HepG2 (cell line): ENCODE results near the gene TARM1. TPM values are rescaled to one million over a fixed set of nuclear protein-coding genes. Genes with fewer than 3 reads are reported as not detected.

ENCODE experiments used
- CERS6 ChIP-seq: sonication (generic); formaldehyde crosslinking; IDR thresholded peaks from 2 replicates; pipeline ENCODE4 v1.5.0; 2020; ENCODE audit warnings: missing genetic modification reagents
- CHD2 ChIP-seq: IDR thresholded peaks from 2 replicates; pipeline ENCODE4 v1.6.1; 2011; ENCODE audit warnings: low read depth, low read length, improper control_type of control experiment
- ELK4 ChIP-seq: sonication (generic); formaldehyde crosslinking; IDR thresholded peaks from 2 replicates; pipeline ENCODE4 v1.9.0; 2021; ENCODE audit warnings: missing genetic modification reagents, borderline replicate concordance
- HOXA9 ChIP-seq: sonication (generic); formaldehyde crosslinking; IDR thresholded peaks from 2 replicates; pipeline ENCODE4 v1.8.1; 2022; ENCODE audit warnings: missing genetic modification reagents, mild to moderate bottlenecking, moderate library complexity, borderline replicate concordance
- MYPOP ChIP-seq: sonication (generic); formaldehyde crosslinking; IDR thresholded peaks from 2 replicates; pipeline ENCODE4 v1.8.1; 2023; ENCODE audit warnings: mild to moderate bottlenecking, moderate library complexity, missing genetic modification reagents
- NR2C2 ChIP-seq: sonication (generic); formaldehyde crosslinking; IDR thresholded peaks from 2 replicates; pipeline ENCODE4 v1.4.0; 2020; ENCODE audit warnings: missing genetic modification reagents, mild to moderate bottlenecking, moderate library complexity, borderline replicate concordance
- RAD51 ChIP-seq: fragments of 450-650 bp; IDR thresholded peaks from 2 replicates; pipeline ENCODE4 v1.6.1; 2016; ENCODE audit warnings: borderline replicate concordance
- SIN3A ChIP-seq: IDR thresholded peaks from 2 replicates; pipeline ENCODE4 v1.6.1; 2011; ENCODE audit warnings: low read depth, mild to moderate bottlenecking, control low read depth, low read length, borderline replicate concordance
- SRSF9 ChIP-seq: fragments of 200-400 bp; formaldehyde crosslinking; IDR thresholded peaks from 2 replicates; pipeline ENCODE4 v1.6.1; 2018; ENCODE audit warnings: borderline replicate concordance, mild to moderate bottlenecking, low read depth, low read length; ENCODE audit not compliant: insufficient read depth, poor library complexity, severe bottlenecking
- TBX3 ChIP-seq: fragments of 450-650 bp; IDR thresholded peaks from 2 replicates; pipeline ENCODE4 v1.6.1; 2017; ENCODE audit warnings: antibody characterized with exemption, mild to moderate bottlenecking, inconsistent platforms, borderline replicate concordance
- ZBTB25 ChIP-seq: IDR thresholded peaks from 2 replicates; pipeline ENCODE4 v1.6.1; 2018; ENCODE audit warnings: missing genetic modification reagents
- ZEB1 ChIP-seq: IDR thresholded peaks from 2 replicates; pipeline ENCODE4 v1.6.1; 2012; ENCODE audit warnings: mild to moderate bottlenecking, low read depth, inconsistent platforms; ENCODE audit not compliant: insufficient replicate concordance
- ZFP36 ChIP-seq: fragments of 150-350 bp; IDR thresholded peaks from 2 replicates; pipeline ENCODE4 v1.6.1; 2018; ENCODE audit warnings: borderline replicate concordance, low read length, low read depth; ENCODE audit not compliant: partially characterized antibody
- ZFP91 ChIP-seq: sonication (generic); formaldehyde crosslinking; IDR thresholded peaks from 2 replicates; pipeline ENCODE4 v1.9.0; 2022; ENCODE audit warnings: missing genetic modification reagents, mild to moderate bottlenecking, borderline replicate concordance
- ZNF121 ChIP-seq: sonication (generic); formaldehyde crosslinking; IDR thresholded peaks from 2 replicates; pipeline ENCODE4 v1.5.0; 2020; ENCODE audit warnings: mild to moderate bottlenecking, missing genetic modification reagents
- ZNF414 ChIP-seq: sonication (generic); formaldehyde crosslinking; IDR thresholded peaks from 2 replicates; pipeline ENCODE4 v1.5.0; 2020; ENCODE audit warnings: missing genetic modification reagents
- ZNF557 ChIP-seq: sonication (generic); formaldehyde crosslinking; IDR thresholded peaks from 2 replicates; pipeline ENCODE4 v1.4.0; 2020; ENCODE audit warnings: missing genetic modification reagents
- ZNF800 ChIP-seq: sonication (generic); formaldehyde crosslinking; IDR thresholded peaks from 2 replicates; pipeline ENCODE4 v1.4.0; 2020; ENCODE audit warnings: missing genetic modification reagents
- polyA plus RNA-seq, 8 experiments: library from polyadenylated mRNA; depleted of rRNA in 3 of 8; stranded (reverse) in 7 of 8; unstranded in 1 of 8; fragments of >200 nt; fragmentation: Illumina TruSeq in 4 of 8; extraction: Trizol in 4 of 8; gene quantifications; 2 replicates each; pipeline versions ENCODE4 v1.2.1 to v1.2.3, GENCODE V29; 2011 to 2016; ENCODE audit warnings: low read depth in 4 of 8, missing spikeins in 1 of 8, mixed read lengths in 1 of 8; ENCODE audit not compliant: insufficient read depth in 1 of 8
- total RNA-seq, 5 experiments: library from RNA; depleted of rRNA; stranded (reverse); fragments of >200 nt; fragmentation: Illumina TruSeq; extraction: Trizol; gene quantifications; 2 replicates each; pipeline ENCODE4 v1.2.3, GENCODE V29; 2016; ENCODE audit warnings: low read depth in 1 of 5

The TARM1 gene
- total and polyA plus RNA-seq, 2 of the 13 experiments (the other 11 are each of a cell fraction or from before 2014, with no cell fraction given), result not detected

GRCh38 chr19:54115109-54116063 lies 34.2 kb upstream of the TARM1 start, which contains the start of the genes PRPF31 and TFPT (continued):
- TF ChIP-seq ZFP91, result peak; percentile 93
- peak; percentile 86 for TF ChIP-seq TBX3
- peak; percentile 28 for TF ChIP-seq ZEB1
- peak; percentile 89 for TF ChIP-seq NR2C2 (CRISPR knock-in tag)
- TF ChIP-seq ZNF800, result no peak
- TF ChIP-seq MYPOP, result peak; percentile 80; the same call in 1 of the 2 replicates
- no peak for TF ChIP-seq HOXA9 (CRISPR knock-in tag)
- TF ChIP-seq CHD2, result peak; percentile 81
- no peak for TF ChIP-seq CERS6 (CRISPR knock-in tag)
- peak; percentile 96; the same call in 1 of the 2 replicates for TF ChIP-seq SIN3A
- peak; percentile 51; the same call in 1 of the 2 replicates for TF ChIP-seq ZNF121 (CRISPR knock-in tag)
- TF ChIP-seq RAD51, result no peak
- no peak for TF ChIP-seq ZFP36
- no peak for TF ChIP-seq SRSF9
- peak; percentile 87 for TF ChIP-seq ZBTB25 (CRISPR knock-in tag)
- TF ChIP-seq ELK4 (CRISPR knock-in tag), result peak; percentile 78; the same call in 1 of the 2 replicates
- peak; percentile 72; the same call in 1 of the 2 replicates for TF ChIP-seq ZNF557 (CRISPR knock-in tag)
- TF ChIP-seq ZNF414 (CRISPR knock-in tag), result no peak
